ENCODE measurements around the gene CTSE.
"Not testable (repeated sequence)": the region's sequence is repeated elsewhere in the genome, so short reads cannot be mapped to it uniquely, and the experiment has no call there.

Gene CTSE

DNA sequence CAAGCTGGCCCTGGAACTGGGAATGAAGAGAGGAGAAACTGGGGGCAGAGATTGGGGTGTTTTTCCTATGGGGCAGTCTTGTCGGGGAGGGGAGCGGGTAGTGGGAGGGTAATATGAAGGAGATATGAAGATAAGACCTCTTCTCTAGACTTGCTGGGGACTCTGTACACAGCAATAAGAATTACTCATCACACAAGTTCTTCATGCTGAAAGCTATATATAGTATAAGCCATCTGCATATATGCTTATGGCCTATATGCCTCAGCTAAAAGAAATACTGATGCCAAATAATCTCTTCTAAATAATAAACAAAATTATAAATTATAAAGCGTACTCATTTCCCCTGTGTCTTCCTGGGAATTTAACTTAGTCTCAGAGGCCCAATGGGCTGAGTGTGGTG is 37.1 kb upstream of the CTSE start:
- H2AFZ ChIP-seq (ENCODE audit: low read depth) = no peak overlapping the region
- H3K79me2 ChIP-seq (ENCODE audit: insufficient read depth, low read depth) = no peaks in the 10 kb centered on the region
- H3K4me2 ChIP-seq = no peak overlapping the region
- no peak overlapping the region for H3K9ac ChIP-seq
- no peak overlapping the region for H3K4me3 ChIP-seq (IDR thresholded peaks at IDR 0.05; ENCODE audit: insufficient read depth, low read depth, low read length)
- H4K20me1 ChIP-seq (ENCODE audit: insufficient read depth) = no peaks in the 10 kb centered on the region
- H3K27me3 ChIP-seq (ENCODE audit: insufficient read depth, low read depth) = no peaks in the 10 kb centered on the region
- H3K4me1 ChIP-seq (ENCODE audit: low read depth, poor library complexity, severe bottlenecking) = peaks cover 9% of the 10 kb centered on the region
- H3K27ac ChIP-seq = no peak overlapping the region
- no peaks in the 10 kb centered on the region for H3K36me3 ChIP-seq (ENCODE audit: insufficient read depth)
- TF ChIP-seq, protein P1, sequence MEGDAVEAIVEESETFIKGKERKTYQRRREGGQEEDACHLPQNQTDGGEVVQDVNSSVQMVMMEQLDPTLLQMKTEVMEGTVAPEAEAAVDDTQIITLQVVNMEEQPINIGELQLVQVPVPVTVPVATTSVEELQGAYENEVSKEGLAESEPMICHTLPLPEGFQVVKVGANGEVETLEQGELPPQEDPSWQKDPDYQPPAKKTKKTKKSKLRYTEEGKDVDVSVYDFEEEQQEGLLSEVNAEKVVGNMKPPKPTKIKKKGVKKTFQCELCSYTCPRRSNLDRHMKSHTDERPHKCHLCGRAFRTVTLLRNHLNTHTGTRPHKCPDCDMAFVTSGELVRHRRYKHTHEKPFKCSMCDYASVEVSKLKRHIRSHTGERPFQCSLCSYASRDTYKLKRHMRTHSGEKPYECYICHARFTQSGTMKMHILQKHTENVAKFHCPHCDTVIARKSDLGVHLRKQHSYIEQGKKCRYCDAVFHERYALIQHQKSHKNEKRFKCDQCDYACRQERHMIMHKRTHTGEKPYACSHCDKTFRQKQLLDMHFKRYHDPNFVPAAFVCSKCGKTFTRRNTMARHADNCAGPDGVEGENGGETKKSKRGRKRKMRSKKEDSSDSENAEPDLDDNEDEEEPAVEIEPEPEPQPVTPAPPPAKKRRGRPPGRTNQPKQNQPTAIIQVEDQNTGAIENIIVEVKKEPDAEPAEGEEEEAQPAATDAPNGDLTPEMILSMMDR (conservative IDR thresholded peaks at IDR 0.05; ENCODE audit: low read depth, low read length) = no peak

DNA sequence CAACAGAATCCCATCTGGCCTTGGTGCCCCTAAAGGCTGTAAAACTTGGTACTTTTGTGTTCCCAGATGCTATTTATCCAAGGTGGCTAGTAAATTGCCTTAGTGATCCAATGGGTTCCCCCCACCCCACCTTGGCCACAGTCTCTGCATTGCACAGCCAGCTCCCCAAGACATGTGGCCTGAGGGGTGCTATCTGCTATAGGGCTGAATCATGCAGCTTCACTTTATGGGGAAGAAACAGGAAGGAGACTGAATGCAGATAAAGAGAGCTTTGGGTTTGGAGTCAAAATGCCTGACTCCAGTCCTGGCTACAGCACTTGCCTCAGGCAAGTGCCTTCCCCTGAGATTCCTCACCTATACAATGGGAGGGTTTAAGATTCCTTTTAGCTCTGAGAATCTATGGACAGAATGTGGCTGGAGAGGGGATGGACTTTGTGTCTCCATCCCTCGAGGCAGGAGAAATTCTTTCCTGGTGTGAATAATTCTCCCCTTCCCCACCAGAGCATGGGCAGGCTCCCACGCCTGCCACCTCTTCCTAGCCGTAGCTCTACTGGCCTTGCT is 35.7 kb upstream of the CTSE start:
- no peak overlapping the region for H3K4me3 ChIP-seq (IDR thresholded peaks at IDR 0.05; ENCODE audit: insufficient read depth, low read depth, low read length)
- H2AFZ ChIP-seq (ENCODE audit: low read depth) = no peak overlapping the region
- H3K4me1 ChIP-seq (ENCODE audit: low read depth, poor library complexity, severe bottlenecking) = peaks cover 4% of the 10 kb centered on the region
- TF ChIP-seq, protein P1 (conservative IDR thresholded peaks at IDR 0.05; ENCODE audit: low read depth, low read length) = no peak
- no peak overlapping the region for H3K9ac ChIP-seq
- H4K20me1 ChIP-seq (ENCODE audit: insufficient read depth) = no peaks in the 10 kb centered on the region
- H3K27ac ChIP-seq = no peak overlapping the region
- H3K27me3 ChIP-seq (ENCODE audit: insufficient read depth, low read depth) = no peaks in the 10 kb centered on the region
- no peaks in the 10 kb centered on the region for H3K79me2 ChIP-seq (ENCODE audit: insufficient read depth, low read depth)
- no peaks in the 10 kb centered on the region for H3K36me3 ChIP-seq (ENCODE audit: insufficient read depth)
- no peak overlapping the region for H3K4me2 ChIP-seq

DNA sequence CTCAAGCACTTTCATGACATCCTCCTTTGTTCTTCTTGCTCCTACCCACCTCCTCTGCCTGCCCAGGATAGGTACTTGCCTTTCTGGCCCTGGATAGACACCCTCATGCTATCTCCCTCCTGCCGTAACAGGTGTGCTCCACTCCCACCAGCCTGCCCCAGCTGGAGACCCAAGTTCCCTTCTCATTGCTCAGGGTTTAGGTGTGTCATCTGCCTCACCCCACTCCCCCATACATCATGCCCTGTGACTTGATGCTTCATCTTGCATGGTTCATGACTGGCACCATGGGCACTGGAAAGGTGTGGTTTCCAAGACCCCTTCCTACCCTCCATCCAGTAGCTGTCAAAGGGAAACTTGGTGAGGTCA is 35.2 kb upstream of the CTSE start:
- Histone ChIP-seq H3K27me3 (ENCODE audit: insufficient read depth, low read depth) (no peaks in the 10 kb centered on the region), H3K79me2 (ENCODE audit: insufficient read depth, low read depth) (no peaks in the 10 kb centered on the region), H4K20me1 (ENCODE audit: insufficient read depth) (no peaks in the 10 kb centered on the region), H3K4me3 (IDR thresholded peaks at IDR 0.05; ENCODE audit: insufficient read depth, low read depth, low read length) (no peak overlapping the region), H3K27ac (no peak overlapping the region), H3K4me2 (no peak overlapping the region), H3K4me1 (ENCODE audit: low read depth, poor library complexity, severe bottlenecking) (peaks cover 9% of the 10 kb centered on the region), H2AFZ (ENCODE audit: low read depth) (no peak overlapping the region), H3K9ac (no peak overlapping the region), H3K36me3 (ENCODE audit: insufficient read depth) (no peaks in the 10 kb centered on the region)
- TF ChIP-seq, protein P1 (conservative IDR thresholded peaks at IDR 0.05; ENCODE audit: low read depth, low read length) = no peak

DNA sequence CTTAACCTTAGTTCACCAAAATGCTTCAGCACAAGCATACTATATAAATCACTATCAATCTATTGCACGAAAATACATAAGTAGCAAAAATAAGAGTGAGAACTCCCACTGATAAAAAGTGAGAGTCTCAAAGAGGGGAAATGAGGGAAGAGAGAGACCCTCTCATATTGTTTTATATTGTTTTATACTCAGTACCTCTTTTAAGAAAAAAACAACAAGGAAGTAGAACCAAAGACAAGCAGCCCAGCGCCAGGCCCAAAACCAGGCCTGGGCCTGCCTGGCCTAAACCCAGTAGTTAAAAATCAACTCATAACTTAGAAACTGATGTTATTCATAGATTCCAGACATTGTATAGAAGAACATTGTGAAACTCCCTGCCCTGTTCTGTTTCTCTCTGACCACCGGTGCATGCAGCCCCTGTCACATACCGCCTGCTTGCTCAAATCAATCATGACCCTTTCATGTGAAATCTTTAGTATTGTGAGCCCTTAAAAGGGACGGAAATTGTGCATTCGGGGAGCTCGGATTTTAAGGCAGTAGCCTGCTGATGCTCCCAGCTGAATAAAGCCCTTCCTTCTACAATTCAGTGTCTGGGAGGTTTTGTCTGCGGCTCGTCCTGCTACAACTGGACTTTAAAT is 34.7 kb upstream of the CTSE start:
- not testable (repeated sequence) for H3K4me3 ChIP-seq (IDR thresholded peaks at IDR 0.05; ENCODE audit: insufficient read depth, low read depth, low read length)

DNA sequence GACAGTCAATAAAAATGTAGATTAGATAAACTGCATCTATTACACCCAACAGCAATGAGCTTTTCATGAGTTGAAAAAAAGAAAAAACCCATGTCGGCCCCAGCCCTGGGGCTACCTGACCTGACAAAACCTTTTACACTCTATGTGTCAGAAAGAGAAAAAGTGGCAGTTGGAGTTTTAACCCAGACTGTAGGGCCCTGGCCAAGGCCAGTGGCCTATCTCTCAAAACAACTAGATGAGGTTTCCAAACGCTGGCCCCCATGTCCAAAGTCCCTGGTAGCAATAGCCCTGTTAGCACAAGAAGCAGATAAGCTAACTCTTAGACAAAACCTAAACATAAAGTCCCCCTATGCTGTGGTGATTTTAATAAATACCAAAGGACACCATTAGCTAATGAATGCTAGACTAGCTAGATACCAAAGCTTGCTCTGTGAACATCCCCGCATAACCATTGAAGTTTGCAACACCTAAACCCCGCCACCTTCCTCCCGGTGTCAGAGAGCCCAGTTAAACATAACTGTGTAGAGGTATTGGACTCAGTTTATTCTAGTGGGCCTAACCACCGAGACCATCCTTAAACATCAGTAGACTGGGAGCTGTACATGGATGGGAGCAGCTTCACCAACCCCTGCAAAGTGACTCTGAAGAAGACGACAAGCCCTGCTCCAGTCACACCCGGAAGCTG is 32.1 kb upstream of the CTSE start:
- H3K4me1 ChIP-seq (ENCODE audit: low read depth, poor library complexity, severe bottlenecking) = peaks cover 37% of the 10 kb centered on the region
- H3K27ac ChIP-seq; H3K4me2 ChIP-seq; H3K9ac ChIP-seq; H3K79me2 ChIP-seq (ENCODE audit: insufficient read depth, low read depth); H2AFZ ChIP-seq (ENCODE audit: low read depth); H3K27me3 ChIP-seq (ENCODE audit: insufficient read depth, low read depth); H4K20me1 ChIP-seq (ENCODE audit: insufficient read depth); H3K36me3 ChIP-seq (ENCODE audit: insufficient read depth); H3K4me3 ChIP-seq (IDR thresholded peaks at IDR 0.05; ENCODE audit: insufficient read depth, low read depth, low read length): not testable (repeated sequence)

More for the DNA sequence above, 34.7 kb upstream of the CTSE start:
- not testable (repeated sequence) for H3K27ac ChIP-seq; H3K79me2 ChIP-seq (ENCODE audit: insufficient read depth, low read depth); H4K20me1 ChIP-seq (ENCODE audit: insufficient read depth); H2AFZ ChIP-seq (ENCODE audit: low read depth); H3K36me3 ChIP-seq (ENCODE audit: insufficient read depth); H3K4me2 ChIP-seq; H3K9ac ChIP-seq; H3K27me3 ChIP-seq (ENCODE audit: insufficient read depth, low read depth)
- H3K4me1 ChIP-seq (ENCODE audit: low read depth, poor library complexity, severe bottlenecking) = peaks cover 14% of the 10 kb centered on the region

DNA sequence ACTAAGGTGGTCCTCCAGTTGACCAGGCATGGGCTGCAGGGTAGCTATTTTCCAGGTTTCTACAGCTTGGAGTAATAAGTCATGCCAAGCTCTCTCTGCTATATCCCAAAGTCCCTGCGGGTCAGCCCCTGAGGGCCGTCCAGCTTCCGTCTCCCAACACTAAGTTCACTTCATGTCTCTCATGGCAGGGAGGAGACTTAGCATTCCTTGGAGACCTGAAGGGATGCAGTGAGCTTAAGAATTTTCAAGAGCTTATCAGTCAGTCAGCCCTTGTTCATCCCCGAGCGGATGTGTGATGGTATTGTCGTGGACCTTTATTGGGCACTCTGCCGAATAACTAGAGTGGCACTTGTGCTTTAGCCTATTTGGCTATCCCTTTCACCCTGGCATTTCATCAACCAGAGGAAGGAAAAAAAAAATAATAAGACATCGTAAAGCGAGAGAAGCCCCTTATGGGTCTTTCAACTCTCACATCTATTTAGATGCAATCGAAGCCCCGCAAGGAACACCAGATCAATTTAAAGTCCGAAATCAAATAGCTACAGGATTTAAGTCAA is 31.5 kb upstream of the CTSE start:
- not testable (repeated sequence) for H3K27ac ChIP-seq

DNA sequence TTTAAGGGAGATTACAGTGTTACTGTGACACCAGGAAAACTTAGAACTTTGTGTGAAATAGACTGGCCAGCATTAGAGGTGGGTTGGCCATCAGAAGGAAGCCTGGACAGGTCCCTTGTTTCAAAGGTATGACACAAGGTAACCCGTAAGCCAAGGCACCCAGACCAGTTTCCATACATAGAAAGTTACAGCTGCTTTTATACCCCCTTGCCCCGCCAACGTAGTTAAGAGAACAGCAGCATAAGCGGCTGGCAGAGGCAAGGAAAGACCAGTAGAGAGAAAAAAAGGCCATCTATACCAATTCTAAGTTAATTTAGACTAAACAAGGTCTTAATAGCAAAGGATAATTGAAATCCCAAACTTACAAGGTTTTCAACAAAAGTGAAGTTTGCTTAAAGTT is 29.9 kb upstream of the CTSE start:
- not testable (repeated sequence) for H4K20me1 ChIP-seq (ENCODE audit: insufficient read depth); H3K4me3 ChIP-seq (IDR thresholded peaks at IDR 0.05; ENCODE audit: insufficient read depth, low read depth, low read length); H3K9ac ChIP-seq; H3K27me3 ChIP-seq (ENCODE audit: insufficient read depth, low read depth); H3K36me3 ChIP-seq (ENCODE audit: insufficient read depth); H3K79me2 ChIP-seq (ENCODE audit: insufficient read depth, low read depth)
- Histone ChIP-seq H3K4me2 (peak overlapping the region; percentile 40), H2AFZ (ENCODE audit: low read depth) (peak overlapping the region; percentile 24), H3K4me1 (ENCODE audit: low read depth, poor library complexity, severe bottlenecking) (peaks cover 58% of the 10 kb centered on the region), H3K27ac (peak overlapping the region; percentile 4; the same call in 1 of the 2 replicates)

More for the DNA sequence above, 31.5 kb upstream of the CTSE start:
- not testable (repeated sequence) for H3K27me3 ChIP-seq (ENCODE audit: insufficient read depth, low read depth); H4K20me1 ChIP-seq (ENCODE audit: insufficient read depth); H3K79me2 ChIP-seq (ENCODE audit: insufficient read depth, low read depth); H3K4me3 ChIP-seq (IDR thresholded peaks at IDR 0.05; ENCODE audit: insufficient read depth, low read depth, low read length); H3K4me2 ChIP-seq; H2AFZ ChIP-seq (ENCODE audit: low read depth); H3K9ac ChIP-seq; H3K36me3 ChIP-seq (ENCODE audit: insufficient read depth)
- peaks cover 43% of the 10 kb centered on the region for H3K4me1 ChIP-seq (ENCODE audit: low read depth, poor library complexity, severe bottlenecking)

All from KMS-11 (cell line).